ENCODE results near the gene PRKCQ. TPM values are rescaled to one million over a fixed set of nuclear protein-coding genes. Genes with fewer than 3 reads are reported as not detected.

PRKCQ gene
- total and polyA plus RNA-seq, 2 experiments from 2014 or later: 0.43 to 0.97 TPM

- Histone ChIP-seq H3K9me3 (ENCODE audit: low read depth) (no peaks in the 10 kb centered on the region), H3K9me2 (replicated peaks; ENCODE audit: insufficient read depth) (no peaks in the 10 kb centered on the region), H3K4me3 (no peak overlapping the region), H3K27me3 (no peaks in the 10 kb centered on the region), H3K27ac (no peak overlapping the region), H4K20me1 (ENCODE audit: insufficient read depth, poor library complexity, severe bottlenecking) (no peaks in the 10 kb centered on the region), H3K4me2 (no peak overlapping the region), H3K79me2 (no peaks in the 10 kb centered on the region), H3K4me1 (ENCODE audit: insufficient read depth) (no peaks in the 10 kb centered on the region), H2AFZ (no peak overlapping the region), H3K36me3 (replicated peaks; ENCODE audit: insufficient read depth, low read depth) (no peaks in the 10 kb centered on the region)
- TF ChIP-seq, protein P1, sequence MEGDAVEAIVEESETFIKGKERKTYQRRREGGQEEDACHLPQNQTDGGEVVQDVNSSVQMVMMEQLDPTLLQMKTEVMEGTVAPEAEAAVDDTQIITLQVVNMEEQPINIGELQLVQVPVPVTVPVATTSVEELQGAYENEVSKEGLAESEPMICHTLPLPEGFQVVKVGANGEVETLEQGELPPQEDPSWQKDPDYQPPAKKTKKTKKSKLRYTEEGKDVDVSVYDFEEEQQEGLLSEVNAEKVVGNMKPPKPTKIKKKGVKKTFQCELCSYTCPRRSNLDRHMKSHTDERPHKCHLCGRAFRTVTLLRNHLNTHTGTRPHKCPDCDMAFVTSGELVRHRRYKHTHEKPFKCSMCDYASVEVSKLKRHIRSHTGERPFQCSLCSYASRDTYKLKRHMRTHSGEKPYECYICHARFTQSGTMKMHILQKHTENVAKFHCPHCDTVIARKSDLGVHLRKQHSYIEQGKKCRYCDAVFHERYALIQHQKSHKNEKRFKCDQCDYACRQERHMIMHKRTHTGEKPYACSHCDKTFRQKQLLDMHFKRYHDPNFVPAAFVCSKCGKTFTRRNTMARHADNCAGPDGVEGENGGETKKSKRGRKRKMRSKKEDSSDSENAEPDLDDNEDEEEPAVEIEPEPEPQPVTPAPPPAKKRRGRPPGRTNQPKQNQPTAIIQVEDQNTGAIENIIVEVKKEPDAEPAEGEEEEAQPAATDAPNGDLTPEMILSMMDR (IDR thresholded peaks at IDR 0.05; ENCODE audit: poor library complexity): no peak
- TF ChIP-seq EZH2 (IDR thresholded peaks at IDR 0.05; ENCODE audit: borderline replicate concordance): no peak
- no peak for TF ChIP-seq EZH2phosphoT487 (IDR thresholded peaks at IDR 0.05; ENCODE audit: low read depth, severe bottlenecking, unreplicated experiment)
- WGBS (ENCODE audit: low lambda C conversion rate, missing lambda C conversion rate): 92% methylated on average over 5 of the region's 5 CpGs
- no peak for DNase-seq (ENCODE audit: low spot score)
These were observed 37.4 kb upstream of the PRKCQ start for GRCh38 chr10:6617309-6618076.

GRCh38 chr10:6615971-6616370 is 35.9 kb upstream of the PRKCQ start:
- no peak overlapping the region for H3K4me3 ChIP-seq
- H2AFZ ChIP-seq: no peak overlapping the region
- H3K9me2 ChIP-seq (replicated peaks; ENCODE audit: insufficient read depth): no peaks in the 10 kb centered on the region
- H4K20me1 ChIP-seq (ENCODE audit: insufficient read depth, poor library complexity, severe bottlenecking): no peaks in the 10 kb centered on the region
- H3K4me2 ChIP-seq: no peak overlapping the region
- H3K27me3 ChIP-seq: no peaks in the 10 kb centered on the region
- TF ChIP-seq EZH2 (IDR thresholded peaks at IDR 0.05; ENCODE audit: borderline replicate concordance): no peak
- no peak for TF ChIP-seq EZH2phosphoT487 (IDR thresholded peaks at IDR 0.05; ENCODE audit: low read depth, severe bottlenecking, unreplicated experiment)
- TF ChIP-seq, protein P1 (IDR thresholded peaks at IDR 0.05; ENCODE audit: poor library complexity): no peak
- H3K4me1 ChIP-seq (ENCODE audit: insufficient read depth): no peaks in the 10 kb centered on the region
- H3K9me3 ChIP-seq (ENCODE audit: low read depth): no peaks in the 10 kb centered on the region
- H3K27ac ChIP-seq: no peak overlapping the region
- no peaks in the 10 kb centered on the region for H3K36me3 ChIP-seq (replicated peaks; ENCODE audit: insufficient read depth, low read depth)
- no peak for DNase-seq (ENCODE audit: low spot score)
- 87% methylated on average over 4 of the region's 4 CpGs for WGBS (ENCODE audit: low lambda C conversion rate, missing lambda C conversion rate)
- H3K79me2 ChIP-seq: no peaks in the 10 kb centered on the region

- no peak overlapping the region for H3K4me3 ChIP-seq
- no peak for DNase-seq (ENCODE audit: low spot score)
- H2AFZ ChIP-seq: no peak overlapping the region
- H3K9me2 ChIP-seq (replicated peaks; ENCODE audit: insufficient read depth): no peaks in the 10 kb centered on the region
- H3K4me1 ChIP-seq (ENCODE audit: insufficient read depth): no peaks in the 10 kb centered on the region
- H3K9me3 ChIP-seq (ENCODE audit: low read depth): no peaks in the 10 kb centered on the region
- H4K20me1 ChIP-seq (ENCODE audit: insufficient read depth, poor library complexity, severe bottlenecking): no peaks in the 10 kb centered on the region
- no peaks in the 10 kb centered on the region for H3K27me3 ChIP-seq
- no peak overlapping the region for H3K27ac ChIP-seq
- no peaks in the 10 kb centered on the region for H3K79me2 ChIP-seq
- WGBS (ENCODE audit: low lambda C conversion rate, missing lambda C conversion rate): 76% methylated on average over 2 of the region's 2 CpGs
- H3K4me2 ChIP-seq: no peak overlapping the region
- no peaks in the 10 kb centered on the region for H3K36me3 ChIP-seq (replicated peaks; ENCODE audit: insufficient read depth, low read depth)
- TF ChIP-seq, protein P1 (IDR thresholded peaks at IDR 0.05; ENCODE audit: poor library complexity): no peak
These were observed 32.3 kb upstream of the PRKCQ start for GRCh38 chr10:6612371-6612770.

Data from hepatocyte (in vitro differentiated cells).